ENCODE results near the gene LIN7A.

The LIN7A gene

GRCh38 chr12:80909370-80909769, 28.4 kb downstream of the LIN7A start:
- no peak for DNase-seq (ENCODE audit: low read depth)
- no peak overlapping the region for H3K4me3 ChIP-seq (ENCODE audit: control insufficient read depth, low read depth, low read length)
- no peak for TF ChIP-seq CTCF (conservative IDR thresholded peaks at IDR 0.05; ENCODE audit: control insufficient read depth, insufficient read depth, low read depth, low read length)

- no peak for TF ChIP-seq CTCF (conservative IDR thresholded peaks at IDR 0.05; ENCODE audit: control insufficient read depth, insufficient read depth, low read depth, low read length)
- no peak for DNase-seq (ENCODE audit: low read depth)
- H3K4me3 ChIP-seq (ENCODE audit: control insufficient read depth, low read depth, low read length) = no peak overlapping the region
Measured at GRCh38 chr12:80902711-80903110, 35.0 kb downstream of the LIN7A start.

- DNase-seq (ENCODE audit: low read depth) = no peak
- no peak overlapping the region for H3K4me3 ChIP-seq (ENCODE audit: control insufficient read depth, low read depth, low read length)
- TF ChIP-seq CTCF (conservative IDR thresholded peaks at IDR 0.05; ENCODE audit: control insufficient read depth, insufficient read depth, low read depth, low read length) = no peak
Measured at GRCh38 chr12:80901661-80902060, 36.1 kb downstream of the LIN7A start.

- peak; percentile 12 for DNase-seq (ENCODE audit: low read depth)
- TF ChIP-seq CTCF (conservative IDR thresholded peaks at IDR 0.05; ENCODE audit: control insufficient read depth, insufficient read depth, low read depth, low read length) = no peak
- no peak overlapping the region for H3K4me3 ChIP-seq (ENCODE audit: control insufficient read depth, low read depth, low read length)
Measured at GRCh38 chr12:80895240-80895639, 42.5 kb downstream of the LIN7A start.

GRCh38 chr12:80894179-80894578, 43.6 kb downstream of the LIN7A start:
- no peak overlapping the region for H3K4me3 ChIP-seq (ENCODE audit: control insufficient read depth, low read depth, low read length)
- DNase-seq (ENCODE audit: low read depth) = no peak
- TF ChIP-seq CTCF (conservative IDR thresholded peaks at IDR 0.05; ENCODE audit: control insufficient read depth, insufficient read depth, low read depth, low read length) = no peak

GRCh38 chr12:80892597-80893445, 44.9 kb downstream of the LIN7A start:
- peak; percentile 17 for DNase-seq (ENCODE audit: low read depth)
- no peak overlapping the region for H3K4me3 ChIP-seq (ENCODE audit: control insufficient read depth, low read depth, low read length)
- no peak for TF ChIP-seq CTCF (conservative IDR thresholded peaks at IDR 0.05; ENCODE audit: control insufficient read depth, insufficient read depth, low read depth, low read length)
